KMS-11 (cell line): ENCODE measurements around the gene NR4A1.

Source experiments
- H2AFZ ChIP-seq: fragments of 200-600 bp; sonication (generic); 2 replicates; pipeline ENCODE4 v1.6.1; 2016; ENCODE audit warnings: antibody characterized with exemption, mixed run types, low read depth
- H3K27ac ChIP-seq: fragments of 200-600 bp; sonication (generic); 2 replicates; pipeline ENCODE4 v1.6.1; 2016; ENCODE audit warnings: mild to moderate bottlenecking, mixed run types
- H3K27me3 ChIP-seq: fragments of 200-600 bp; sonication (generic); 2 replicates; pipeline ENCODE4 v1.6.1; 2017; ENCODE audit warnings: mild to moderate bottlenecking, low read depth, mixed run types, moderate library complexity; ENCODE audit not compliant: insufficient read depth
- H3K36me3 ChIP-seq: fragments of 200-600 bp; sonication (generic); 2 replicates; pipeline ENCODE4 v1.6.1; 2017; ENCODE audit warnings: mild to moderate bottlenecking, mixed run types; ENCODE audit not compliant: insufficient read depth
- H3K4me1 ChIP-seq: fragments of 200-600 bp; sonication (generic); 2 replicates; pipeline ENCODE4 v1.6.1; 2016; ENCODE audit warnings: mild to moderate bottlenecking, low read depth, mixed run types; ENCODE audit not compliant: poor library complexity, severe bottlenecking
- H3K4me2 ChIP-seq: fragments of 200-600 bp; sonication (generic); 2 replicates; pipeline ENCODE4 v1.7.0; 2016; ENCODE audit warnings: mild to moderate bottlenecking, mixed run types
- H3K4me3 ChIP-seq: fragments of 200-600 bp; sonication (generic); IDR thresholded peaks from 2 replicates; pipeline ENCODE4 v1.6.1; 2017; ENCODE audit warnings: low read depth, low read length, mixed read lengths; ENCODE audit not compliant: insufficient read depth
- H3K79me2 ChIP-seq: fragments of 200-600 bp; sonication (generic); 2 replicates; pipeline ENCODE4 v1.6.1; 2016; ENCODE audit warnings: low read depth, mixed run types; ENCODE audit not compliant: insufficient read depth
- H3K9ac ChIP-seq: fragments of 200-600 bp; sonication (generic); 2 replicates; pipeline ENCODE4 v1.6.1; 2016; ENCODE audit warnings: mild to moderate bottlenecking, mixed run types
- H4K20me1 ChIP-seq: fragments of 200-600 bp; sonication (generic); 2 replicates; pipeline ENCODE4 v1.6.1; 2016; ENCODE audit warnings: mild to moderate bottlenecking, mixed run types; ENCODE audit not compliant: insufficient read depth
- TF ChIP-seq, protein P1 (sequence below): fragments of 200-600 bp; sonication (generic); conservative IDR thresholded peaks from 2 replicates; pipeline ENCODE4 v1.6.1; 2017; ENCODE audit warnings: low read depth, mild to moderate bottlenecking, antibody characterized with exemption, low read length, moderate library complexity, mixed read lengths

The NR4A1 gene

DNA sequence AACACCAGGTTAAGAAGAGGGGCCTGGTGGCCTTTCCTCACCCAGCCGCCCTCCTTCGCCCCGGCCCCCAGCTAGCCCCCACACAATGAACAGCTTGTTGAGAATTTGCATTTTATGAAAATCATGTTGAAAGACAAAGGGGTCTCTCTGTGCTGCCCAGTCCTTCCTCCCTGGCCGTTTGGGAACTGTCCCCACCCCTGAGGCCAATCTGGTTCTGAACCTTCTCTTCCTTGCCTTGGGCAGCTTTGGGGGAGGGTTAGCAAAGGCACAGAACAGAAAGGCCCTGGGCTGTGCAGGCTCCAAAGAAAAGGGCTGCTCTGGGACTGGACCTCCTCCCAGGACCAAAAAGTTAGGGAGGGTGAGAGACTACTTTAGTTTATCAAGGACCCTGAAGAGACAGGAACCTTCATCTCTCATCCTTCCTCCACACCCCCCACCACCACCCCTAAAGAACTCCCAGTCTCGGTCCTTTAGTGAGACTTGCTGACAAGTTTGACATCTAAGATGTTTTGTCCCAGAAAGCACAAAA lies 43.2 kb upstream of the NR4A1 start:
- H3K4me3 ChIP-seq, result no peak overlapping the region
- H3K4me2 ChIP-seq, result no peak overlapping the region
- H3K27me3 ChIP-seq, result peaks cover 36% of the 10 kb centered on the region
- H3K36me3 ChIP-seq, result no peaks in the 10 kb centered on the region
- H3K9ac ChIP-seq, result no peak overlapping the region
- TF ChIP-seq, protein P1, sequence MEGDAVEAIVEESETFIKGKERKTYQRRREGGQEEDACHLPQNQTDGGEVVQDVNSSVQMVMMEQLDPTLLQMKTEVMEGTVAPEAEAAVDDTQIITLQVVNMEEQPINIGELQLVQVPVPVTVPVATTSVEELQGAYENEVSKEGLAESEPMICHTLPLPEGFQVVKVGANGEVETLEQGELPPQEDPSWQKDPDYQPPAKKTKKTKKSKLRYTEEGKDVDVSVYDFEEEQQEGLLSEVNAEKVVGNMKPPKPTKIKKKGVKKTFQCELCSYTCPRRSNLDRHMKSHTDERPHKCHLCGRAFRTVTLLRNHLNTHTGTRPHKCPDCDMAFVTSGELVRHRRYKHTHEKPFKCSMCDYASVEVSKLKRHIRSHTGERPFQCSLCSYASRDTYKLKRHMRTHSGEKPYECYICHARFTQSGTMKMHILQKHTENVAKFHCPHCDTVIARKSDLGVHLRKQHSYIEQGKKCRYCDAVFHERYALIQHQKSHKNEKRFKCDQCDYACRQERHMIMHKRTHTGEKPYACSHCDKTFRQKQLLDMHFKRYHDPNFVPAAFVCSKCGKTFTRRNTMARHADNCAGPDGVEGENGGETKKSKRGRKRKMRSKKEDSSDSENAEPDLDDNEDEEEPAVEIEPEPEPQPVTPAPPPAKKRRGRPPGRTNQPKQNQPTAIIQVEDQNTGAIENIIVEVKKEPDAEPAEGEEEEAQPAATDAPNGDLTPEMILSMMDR, result no peak
- no peaks in the 10 kb centered on the region for H3K79me2 ChIP-seq
- no peaks in the 10 kb centered on the region for H3K4me1 ChIP-seq
- no peak overlapping the region for H3K27ac ChIP-seq
- H4K20me1 ChIP-seq, result no peaks in the 10 kb centered on the region
- no peak overlapping the region for H2AFZ ChIP-seq

DNA sequence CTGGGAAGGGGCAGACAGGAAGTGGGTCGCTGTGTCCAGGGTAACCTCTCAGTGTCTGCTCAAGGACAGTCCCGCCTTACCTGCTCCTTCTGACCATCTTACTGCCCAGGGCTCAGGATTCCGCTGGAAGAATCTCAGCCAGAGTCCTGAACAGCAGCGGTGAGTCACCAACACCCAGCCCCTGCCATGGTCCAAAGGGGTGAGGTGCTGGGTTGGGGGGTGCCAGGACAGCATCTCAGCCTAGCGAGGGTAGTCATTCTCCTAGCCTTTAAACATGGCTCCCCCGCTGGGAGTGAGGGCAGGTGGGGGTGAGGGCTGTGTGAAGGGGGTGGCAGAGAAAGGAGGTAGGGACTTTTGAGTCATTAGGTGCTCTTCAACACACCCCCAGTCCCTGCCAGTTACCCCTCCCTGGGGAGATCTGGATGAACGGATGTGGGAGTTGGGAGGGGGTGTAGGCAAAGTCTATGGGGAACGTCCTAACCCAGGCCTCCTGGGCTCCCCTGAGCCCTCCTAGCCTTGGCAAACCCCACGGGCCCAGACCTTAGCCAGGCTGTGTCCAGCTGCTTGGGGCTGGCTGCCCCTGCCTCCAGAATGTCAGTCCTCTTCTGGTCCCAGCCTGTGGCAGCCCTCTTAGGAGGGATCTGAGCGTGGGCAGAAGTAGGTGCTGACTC lies 42.0 kb upstream of the NR4A1 start:
- no peak overlapping the region for H3K9ac ChIP-seq
- H3K79me2 ChIP-seq, result no peaks in the 10 kb centered on the region
- H3K27me3 ChIP-seq, result peaks cover 35% of the 10 kb centered on the region
- no peak overlapping the region for H3K4me2 ChIP-seq
- H3K27ac ChIP-seq, result no peak overlapping the region
- no peak overlapping the region for H3K4me3 ChIP-seq
- TF ChIP-seq, protein P1, result no peak
- H2AFZ ChIP-seq, result no peak overlapping the region
- no peaks in the 10 kb centered on the region for H4K20me1 ChIP-seq
- no peaks in the 10 kb centered on the region for H3K4me1 ChIP-seq
- H3K36me3 ChIP-seq, result no peaks in the 10 kb centered on the region

DNA sequence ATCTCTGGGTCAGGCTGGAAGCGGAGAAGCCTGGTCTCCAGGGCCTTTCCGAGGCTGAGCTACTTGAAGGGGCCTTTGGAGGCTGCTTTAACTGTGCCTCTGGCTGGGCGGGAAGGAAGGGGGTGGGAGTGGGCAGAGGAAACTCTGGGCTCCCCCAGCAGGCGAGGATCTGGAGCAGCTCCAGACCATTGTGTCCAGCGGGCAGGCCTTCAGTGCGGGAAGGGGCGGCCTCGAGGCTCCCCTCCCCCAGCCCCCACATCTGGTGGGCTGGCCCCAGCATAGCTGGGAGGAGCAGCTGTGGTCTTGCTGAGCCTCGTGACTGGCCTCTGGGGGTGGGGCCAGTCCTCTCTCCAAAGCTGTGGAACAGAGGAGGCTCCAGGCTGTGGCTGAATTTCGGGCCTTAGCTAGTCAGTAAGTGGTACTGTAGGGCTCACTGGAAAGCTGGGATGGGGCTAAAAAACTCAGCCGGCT lies 41.1 kb upstream of the NR4A1 start:
- Histone ChIP-seq H3K36me3 (no peaks in the 10 kb centered on the region), H3K4me3 (no peak overlapping the region), H3K9ac (no peak overlapping the region), H3K27ac (no peak overlapping the region), H2AFZ (no peak overlapping the region), H3K4me2 (no peak overlapping the region), H3K4me1 (no peaks in the 10 kb centered on the region), H3K27me3 (peaks cover 28% of the 10 kb centered on the region), H4K20me1 (no peaks in the 10 kb centered on the region), H3K79me2 (no peaks in the 10 kb centered on the region)
- TF ChIP-seq, protein P1, result no peak

GRCh38 chr12:52010692-52011601 lies 40.3 kb upstream of the NR4A1 start:
- H3K4me3 ChIP-seq, result no peak overlapping the region
- TF ChIP-seq, protein P1, result no peak
- no peaks in the 10 kb centered on the region for H3K4me1 ChIP-seq
- no peak overlapping the region for H3K4me2 ChIP-seq
- no peaks in the 10 kb centered on the region for H3K79me2 ChIP-seq
- H3K9ac ChIP-seq, result no peak overlapping the region
- no peak overlapping the region for H2AFZ ChIP-seq
- no peak overlapping the region for H3K27ac ChIP-seq
- H3K36me3 ChIP-seq, result no peaks in the 10 kb centered on the region
- H3K27me3 ChIP-seq, result peaks cover 20% of the 10 kb centered on the region
- no peaks in the 10 kb centered on the region for H4K20me1 ChIP-seq
